Measurements from ENCODE around the gene TXNL4A.

- TF ChIP-seq TEAD4 (IDR thresholded peaks at IDR 0.05), result no peak
- no peak for TF ChIP-seq CREB1 (IDR thresholded peaks at IDR 0.05; ENCODE audit: low read depth)
- TF ChIP-seq EP300 (IDR thresholded peaks at IDR 0.05; ENCODE audit: borderline replicate concordance), result no peak
- no peak for TF ChIP-seq RAD21 (IDR thresholded peaks at IDR 0.05; ENCODE audit: low read depth)
- TF ChIP-seq REST (IDR thresholded peaks at IDR 0.05; ENCODE audit: low read depth), result no peak
- TF ChIP-seq USF1 (IDR thresholded peaks at IDR 0.05), result no peak
- no peak for TF ChIP-seq FOXM1 (IDR thresholded peaks at IDR 0.05; ENCODE audit: borderline replicate concordance, low read depth)
- TF ChIP-seq NFIC (IDR thresholded peaks at IDR 0.05), result no peak
- TF ChIP-seq CEBPB (IDR thresholded peaks at IDR 0.05), result no peak
These were observed 15.6 kb downstream of the TXNL4A start for GRCh38 chr18:79972720-79973119.

Data from Ishikawa (cell line).